Measurements from ENCODE around the gene ANAPC10. TPM values are rescaled to one million over a fixed set of nuclear protein-coding genes. Genes with fewer than 3 reads are reported as not detected.

Gene ANAPC10
- total RNA-seq, 1 experiment from 2014 or later: 27.2 TPM

GRCh38 chr4:145131848-145132247 is 33.9 kb upstream of the ANAPC10 start:
- BruUV-seq (replicated peaks): no TSS peak
- intact Hi-C loops (cut with micrococcal nuclease): no loop called here
- H3K9ac ChIP-seq (ENCODE audit: low read length): no peak overlapping the region
- H3K9me3 ChIP-seq (ENCODE audit: control insufficient read depth in 1 of 2, insufficient read depth in 1 of 2, low read depth in 1 of 2, low read length in 2 of 2): no peaks in the 10 kb centered on the region
- peaks cover 13 to 37% of the 10 kb centered on the region in 2 experiments; a peak in 3 of 4 replicates for H3K36me3 ChIP-seq (ENCODE audit: control insufficient read depth in 1 of 2, insufficient read depth in 2 of 2, low read length in 2 of 2)
- H3K79me2 ChIP-seq (ENCODE audit: insufficient read depth, low read length): peaks cover 15% of the 10 kb centered on the region; the same call in 1 of the 2 replicates
- no peak overlapping the region for H3K27ac ChIP-seq (ENCODE audit: low read depth, low read length)
- no peaks in the 10 kb centered on the region for H3K27me3 ChIP-seq (ENCODE audit: insufficient read depth, low read length)
- ChIA-PET POLR2A (no interaction called here), RAD21 (ENCODE audit: low non-redundant PET in 1 of 2, low total read pairs in 2 of 2, uncharacterized antibody in 2 of 2, unreplicated experiment in 2 of 2) (no interaction called here), CTCF (interaction anchor here (0.9 kb wide), 1 partner anchor 27 kb away, joined by 3 read pairs; no protein-coding TSS in a partner anchor)
- H3K9me2 ChIP-seq (ENCODE audit: insufficient read depth): no peaks in the 10 kb centered on the region
- H3K4me1 ChIP-seq (ENCODE audit: control insufficient read depth in 1 of 2, insufficient read depth in 2 of 2, low read length in 2 of 2): no peaks in the 10 kb centered on the region
- H3K4me3 ChIP-seq (replicated peaks in 1 of 2; ENCODE audit: low read depth in 1 of 2, low read length in 2 of 2): no peak overlapping the region
- ATAC-seq (no peak), DNase-seq (ENCODE audit: low read depth, low spot score) (no peak)
- TF ChIP-seq MAX (IDR thresholded peaks at IDR 0.05) (no peak), POLR2A (IDR thresholded peaks at IDR 0.05; ENCODE audit: borderline replicate concordance, extremely low read depth, insufficient read depth, insufficient read length) (no peak), RAD21 (IDR thresholded peaks at IDR 0.05; ENCODE audit: low read depth) (no peak)
- no peak overlapping the region for H3K4me2 ChIP-seq (ENCODE audit: low read length)
- H2AFZ ChIP-seq (ENCODE audit: low read depth, low read length, poor library complexity, severe bottlenecking): no peak overlapping the region
- H4K20me1 ChIP-seq (ENCODE audit: insufficient read depth): peaks cover 10% of the 10 kb centered on the region; the same call in 1 of the 2 replicates

- no peak overlapping the region for H2AFZ ChIP-seq (ENCODE audit: low read depth, low read length, poor library complexity, severe bottlenecking)
- DNase-seq (ENCODE audit: low read depth, low spot score): no peak
- BruUV-seq (replicated peaks): no TSS peak
- H3K4me2 ChIP-seq (ENCODE audit: low read length): no peak overlapping the region
- H4K20me1 ChIP-seq (ENCODE audit: insufficient read depth): peaks cover 10% of the 10 kb centered on the region; the same call in 1 of the 2 replicates
- H3K27ac ChIP-seq (ENCODE audit: low read depth, low read length): no peak overlapping the region
- H3K9me3 ChIP-seq (ENCODE audit: control insufficient read depth in 1 of 2, insufficient read depth in 1 of 2, low read depth in 1 of 2, low read length in 2 of 2): no peaks in the 10 kb centered on the region
- TF ChIP-seq ELF1 (IDR thresholded peaks at IDR 0.05; ENCODE audit: borderline replicate concordance, low read depth) (no peak), REST (IDR thresholded peaks at IDR 0.05; ENCODE audit: low read depth) (no peak), CTCF (IDR thresholded peaks at IDR 0.05 in 2 of 3, conservative IDR thresholded peaks at IDR 0.05 in 1 of 3; ENCODE audit: borderline replicate concordance in 1 of 3, insufficient read depth in 1 of 3, low read depth in 2 of 3, low read length in 2 of 3) (no peak), POLR2AphosphoS5 (IDR thresholded peaks at IDR 0.05; ENCODE audit: low read depth, low read length) (peak; percentile 13; the same call in 1 of the 2 replicates), ATF3 (IDR thresholded peaks at IDR 0.05) (no peak), JUND (IDR thresholded peaks at IDR 0.05) (no peak)
- intact Hi-C loops (cut with micrococcal nuclease): no loop called here
- peaks cover 14 to 45% of the 10 kb centered on the region in 2 experiments; a peak in 3 of 4 replicates for H3K36me3 ChIP-seq (ENCODE audit: control insufficient read depth in 1 of 2, insufficient read depth in 2 of 2, low read length in 2 of 2)
- ChIA-PET RAD21 (ENCODE audit: low non-redundant PET in 1 of 2, low total read pairs in 2 of 2, uncharacterized antibody in 2 of 2, unreplicated experiment in 2 of 2) (no interaction called here), POLR2A (no interaction called here), CTCF (no interaction called here)
- no peaks in the 10 kb centered on the region for H3K27me3 ChIP-seq (ENCODE audit: insufficient read depth, low read length)
- H3K4me3 ChIP-seq (replicated peaks in 1 of 2; ENCODE audit: low read depth in 1 of 2, low read length in 2 of 2): no peak overlapping the region
- no peaks in the 10 kb centered on the region for H3K9me2 ChIP-seq (ENCODE audit: insufficient read depth)
- ATAC-seq: 0 out of 2 replicates have a peak, but pooled peaks have one; percentile 23
- no peaks in the 10 kb centered on the region for H3K4me1 ChIP-seq (ENCODE audit: control insufficient read depth in 1 of 2, insufficient read depth in 2 of 2, low read length in 2 of 2)
- H3K9ac ChIP-seq (ENCODE audit: low read length): no peak overlapping the region
- H3K79me2 ChIP-seq (ENCODE audit: insufficient read depth, low read length): peaks cover 17% of the 10 kb centered on the region; the same call in 1 of the 2 replicates
Measured at GRCh38 chr4:145130788-145131399, 32.9 kb upstream of the ANAPC10 start.

Measured in HCT116 (cell line).